Ishikawa (cell line): ENCODE data around the gene NCAPH2.

Source experiments
- CEBPB ChIP-seq: IDR thresholded peaks from 2 replicates; pipeline ENCODE4 v1.6.1; 2012
- CREB1 ChIP-seq: IDR thresholded peaks from 2 replicates; pipeline ENCODE4 v1.6.1; 2012; ENCODE audit warnings: low read depth
- EGR1 ChIP-seq: IDR thresholded peaks from 2 replicates; pipeline ENCODE4 v1.6.1; 2012
- EP300 ChIP-seq: IDR thresholded peaks from 2 replicates; pipeline ENCODE4 v1.6.1; 2012; ENCODE audit warnings: borderline replicate concordance
- FOXM1 ChIP-seq: IDR thresholded peaks from 2 replicates; pipeline ENCODE4 v1.6.1; 2012; ENCODE audit warnings: low read depth, borderline replicate concordance
- NFIC ChIP-seq: IDR thresholded peaks from 2 replicates; pipeline ENCODE4 v1.6.1; 2012
- RAD21 ChIP-seq: IDR thresholded peaks from 2 replicates; pipeline ENCODE4 v1.6.1; 2012; ENCODE audit warnings: low read depth
- TAF1 ChIP-seq: IDR thresholded peaks from 2 replicates; pipeline ENCODE4 v1.6.1; 2012; ENCODE audit warnings: low read depth, mild to moderate bottlenecking
- TCF12 ChIP-seq: IDR thresholded peaks from 2 replicates; pipeline ENCODE4 v1.6.1; 2012; ENCODE audit warnings: low read depth
- TEAD4 ChIP-seq: IDR thresholded peaks from 2 replicates; pipeline ENCODE4 v1.6.1; 2012
- YY1 ChIP-seq: IDR thresholded peaks from 2 replicates; pipeline ENCODE4 v1.6.1; 2012; ENCODE audit warnings: low read depth
- ZBTB7A ChIP-seq: IDR thresholded peaks from 2 replicates; pipeline ENCODE4 v1.6.1; 2012; ENCODE audit warnings: low read depth
- TF ChIP-seq, protein P1 (sequence below): IDR thresholded peaks from 2 replicates; pipeline ENCODE4 v1.6.1; 2012
- TF ChIP-seq, protein P2 (sequence below): IDR thresholded peaks from 2 replicates; pipeline ENCODE4 v1.6.1; 2012
- TF ChIP-seq, protein P3 (sequence below): IDR thresholded peaks from 2 replicates; pipeline ENCODE4 v1.6.1; 2012; ENCODE audit warnings: low read depth, mild to moderate bottlenecking

The NCAPH2 gene

DNA sequence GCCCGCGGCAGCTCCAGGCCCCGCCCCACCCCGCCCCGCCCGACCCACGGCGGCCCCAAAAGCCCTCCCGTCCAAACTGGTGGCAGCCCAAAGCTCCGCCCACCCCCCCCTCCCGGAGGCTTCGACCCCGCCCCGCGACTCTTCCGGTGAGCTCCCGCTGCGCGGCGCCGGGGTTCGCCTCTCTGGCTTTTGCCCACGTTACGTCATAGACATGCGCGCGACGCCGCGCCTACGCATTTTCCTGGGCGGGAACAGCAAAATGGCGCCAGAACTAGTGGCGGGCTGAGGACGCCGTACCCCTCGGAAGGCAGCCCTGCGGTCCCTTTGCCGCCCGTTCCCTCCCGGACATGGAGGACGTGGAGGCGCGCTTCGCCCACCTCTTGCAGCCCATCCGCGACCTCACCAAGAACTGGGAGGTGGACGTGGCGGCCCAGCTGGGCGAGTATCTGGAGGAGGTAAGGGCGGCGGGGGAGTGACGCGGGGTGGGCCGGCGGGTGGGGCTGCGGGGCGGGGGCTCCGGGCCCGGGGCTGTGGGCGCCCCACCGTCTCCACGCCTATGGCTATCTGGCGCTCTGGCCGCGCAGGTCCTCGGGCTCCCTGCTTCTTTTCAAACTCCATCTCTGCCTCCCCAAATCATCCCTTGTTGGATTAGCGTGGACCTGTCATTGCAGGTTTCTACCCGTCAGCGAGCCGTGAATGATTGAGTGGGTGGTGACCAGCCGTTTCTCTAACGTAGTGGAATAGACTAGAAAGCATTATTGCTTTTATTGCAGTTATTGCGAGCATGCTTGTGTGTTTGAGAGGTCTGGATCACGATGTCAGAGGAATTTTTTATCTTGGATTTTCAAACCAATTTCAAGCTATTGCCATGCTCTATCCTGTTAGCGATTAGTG is at the start of gene NCAPH2:
TSS of gene NCAPH2 (plus strand) at position 234 of the 894 bp plus-strand sequence. CDS start at position 348, 114 bp downstream.
- no peak for TF ChIP-seq FOXM1
- TF ChIP-seq, protein P1, sequence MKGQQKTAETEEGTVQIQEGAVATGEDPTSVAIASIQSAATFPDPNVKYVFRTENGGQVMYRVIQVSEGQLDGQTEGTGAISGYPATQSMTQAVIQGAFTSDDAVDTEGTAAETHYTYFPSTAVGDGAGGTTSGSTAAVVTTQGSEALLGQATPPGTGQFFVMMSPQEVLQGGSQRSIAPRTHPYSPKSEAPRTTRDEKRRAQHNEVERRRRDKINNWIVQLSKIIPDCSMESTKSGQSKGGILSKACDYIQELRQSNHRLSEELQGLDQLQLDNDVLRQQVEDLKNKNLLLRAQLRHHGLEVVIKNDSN = peak; percentile 40; the same call in 1 of the 2 replicates
- TF ChIP-seq YY1 = peak; percentile 97
- peak; percentile 49; the same call in 1 of the 2 replicates for TF ChIP-seq ZBTB7A
- TF ChIP-seq, protein P2, sequence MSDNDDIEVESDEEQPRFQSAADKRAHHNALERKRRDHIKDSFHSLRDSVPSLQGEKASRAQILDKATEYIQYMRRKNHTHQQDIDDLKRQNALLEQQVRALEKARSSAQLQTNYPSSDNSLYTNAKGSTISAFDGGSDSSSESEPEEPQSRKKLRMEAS = peak; percentile 85
- peak; percentile 76; the same call in 1 of the 2 replicates for TF ChIP-seq TCF12
- no peak for TF ChIP-seq RAD21
- TF ChIP-seq, protein P3, sequence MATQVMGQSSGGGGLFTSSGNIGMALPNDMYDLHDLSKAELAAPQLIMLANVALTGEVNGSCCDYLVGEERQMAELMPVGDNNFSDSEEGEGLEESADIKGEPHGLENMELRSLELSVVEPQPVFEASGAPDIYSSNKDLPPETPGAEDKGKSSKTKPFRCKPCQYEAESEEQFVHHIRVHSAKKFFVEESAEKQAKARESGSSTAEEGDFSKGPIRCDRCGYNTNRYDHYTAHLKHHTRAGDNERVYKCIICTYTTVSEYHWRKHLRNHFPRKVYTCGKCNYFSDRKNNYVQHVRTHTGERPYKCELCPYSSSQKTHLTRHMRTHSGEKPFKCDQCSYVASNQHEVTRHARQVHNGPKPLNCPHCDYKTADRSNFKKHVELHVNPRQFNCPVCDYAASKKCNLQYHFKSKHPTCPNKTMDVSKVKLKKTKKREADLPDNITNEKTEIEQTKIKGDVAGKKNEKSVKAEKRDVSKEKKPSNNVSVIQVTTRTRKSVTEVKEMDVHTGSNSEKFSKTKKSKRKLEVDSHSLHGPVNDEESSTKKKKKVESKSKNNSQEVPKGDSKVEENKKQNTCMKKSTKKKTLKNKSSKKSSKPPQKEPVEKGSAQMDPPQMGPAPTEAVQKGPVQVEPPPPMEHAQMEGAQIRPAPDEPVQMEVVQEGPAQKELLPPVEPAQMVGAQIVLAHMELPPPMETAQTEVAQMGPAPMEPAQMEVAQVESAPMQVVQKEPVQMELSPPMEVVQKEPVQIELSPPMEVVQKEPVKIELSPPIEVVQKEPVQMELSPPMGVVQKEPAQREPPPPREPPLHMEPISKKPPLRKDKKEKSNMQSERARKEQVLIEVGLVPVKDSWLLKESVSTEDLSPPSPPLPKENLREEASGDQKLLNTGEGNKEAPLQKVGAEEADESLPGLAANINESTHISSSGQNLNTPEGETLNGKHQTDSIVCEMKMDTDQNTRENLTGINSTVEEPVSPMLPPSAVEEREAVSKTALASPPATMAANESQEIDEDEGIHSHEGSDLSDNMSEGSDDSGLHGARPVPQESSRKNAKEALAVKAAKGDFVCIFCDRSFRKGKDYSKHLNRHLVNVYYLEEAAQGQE = no peak
- TF ChIP-seq EP300 = 0 out of 2 replicates have a peak, but pooled peaks have one; percentile 23
- peak; percentile 53 for TF ChIP-seq NFIC
- peak; percentile 99 for TF ChIP-seq CREB1
- peak; percentile 95 for TF ChIP-seq TAF1
- peak; percentile 91 for TF ChIP-seq EGR1
- peak; percentile 28; the same call in 1 of the 2 replicates for TF ChIP-seq CEBPB
- TF ChIP-seq TEAD4 = peak; percentile 50; the same call in 1 of the 2 replicates

DNA sequence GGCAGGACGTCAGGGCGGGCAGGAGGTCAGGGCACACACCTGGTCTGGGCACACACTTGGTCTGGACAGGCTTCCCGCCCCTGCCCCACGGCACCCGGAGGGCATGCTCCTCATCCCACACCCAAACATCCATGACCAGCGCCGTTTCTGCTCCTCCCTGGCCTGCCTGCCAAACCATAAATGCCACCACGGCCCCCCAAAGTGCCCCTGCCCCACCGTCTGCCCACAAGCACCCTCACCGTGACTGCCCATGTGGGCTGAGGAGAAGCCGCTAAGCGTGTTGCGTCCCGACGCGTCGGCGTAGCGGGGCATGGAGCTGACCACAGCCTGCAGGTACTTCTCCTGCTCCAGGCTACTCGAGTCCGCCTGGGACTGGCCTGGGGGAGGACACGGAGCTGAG is 49.0 kb upstream of the NCAPH2 start:
- TF ChIP-seq, protein P1 = no peak
- TF ChIP-seq TCF12 (no peak), NFIC (no peak), TEAD4 (no peak), YY1 (no peak), FOXM1 (no peak), CREB1 (no peak), TAF1 (no peak), CEBPB (no peak), EGR1 (no peak), RAD21 (no peak), ZBTB7A (no peak), EP300 (no peak)
- TF ChIP-seq, protein P3 = no peak
- TF ChIP-seq, protein P2 = no peak

DNA sequence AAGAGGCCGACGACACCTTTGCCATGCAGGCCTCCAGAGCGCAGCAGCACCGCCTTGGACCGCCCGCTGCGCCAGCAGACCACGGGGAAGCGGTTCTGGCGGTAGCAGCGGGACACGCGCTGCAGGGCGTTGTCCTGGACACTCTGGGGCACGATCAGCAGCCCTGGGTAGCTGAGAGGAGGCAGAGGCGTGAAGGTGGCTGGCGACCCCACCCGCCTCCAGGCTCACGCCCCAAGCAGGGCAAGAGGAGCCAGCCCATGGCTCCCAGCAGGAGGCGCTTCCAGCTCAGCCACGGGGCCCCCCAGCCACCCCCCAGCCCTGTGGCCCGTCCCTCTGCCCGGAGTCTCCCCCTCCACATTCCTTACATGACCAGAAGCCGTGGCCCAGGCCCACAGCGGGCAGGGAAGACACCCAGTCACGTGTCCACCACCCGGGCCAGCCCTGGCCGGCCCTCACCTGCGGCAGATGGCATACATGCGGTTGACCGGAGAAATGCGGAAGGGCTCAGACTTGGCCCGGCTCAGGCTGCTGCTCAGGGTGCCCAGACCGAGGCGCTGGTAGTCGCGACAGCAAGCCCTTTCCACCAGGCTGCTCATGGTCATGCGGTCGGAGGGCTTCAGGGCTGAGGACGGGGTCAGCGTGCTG is 48.4 kb upstream of the NCAPH2 start:
- TF ChIP-seq RAD21 (no peak), CEBPB (no peak), FOXM1 (no peak), TAF1 (no peak), TCF12 (no peak), TEAD4 (no peak)
- TF ChIP-seq, protein P2 = no peak

DNA sequence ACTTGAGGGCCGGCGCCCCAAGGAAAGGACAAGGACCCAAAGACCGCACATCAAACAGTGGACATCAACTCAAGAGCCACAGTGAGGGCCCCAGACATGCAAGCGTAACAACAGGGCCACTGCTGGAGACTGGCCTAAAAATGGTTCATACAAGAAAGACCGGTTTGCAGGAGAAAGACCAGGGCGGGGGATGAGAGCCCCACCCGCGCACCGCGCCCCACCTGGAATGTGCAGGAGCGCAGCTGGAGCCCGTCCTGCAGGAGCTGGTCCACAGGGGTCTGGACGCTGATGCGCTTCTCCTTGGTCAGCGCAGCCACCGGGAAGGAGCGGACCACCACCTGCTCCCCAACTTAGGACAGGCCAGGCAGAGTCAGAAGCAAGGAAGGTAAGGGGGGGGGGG is 47.1 kb upstream of the NCAPH2 start:
- TF ChIP-seq EGR1 (peak; percentile 53; the same call in 1 of the 2 replicates), FOXM1 (no peak), TEAD4 (peak; percentile 96), NFIC (peak; percentile 95), TAF1 (no peak), TCF12 (peak; percentile 92), YY1 (peak; percentile 79), CREB1 (no peak), RAD21 (no peak; the same call in 1 of the 2 replicates), CEBPB (no peak), EP300 (peak; percentile 71), ZBTB7A (peak; percentile 89; the same call in 1 of the 2 replicates)
- TF ChIP-seq, protein P3 = no peak
- TF ChIP-seq, protein P2 = peak; percentile 68
- TF ChIP-seq, protein P1 = 0 out of 2 replicates have a peak, but pooled peaks have one; percentile 17
